ENCODE data around the gene DCTN4. TPM values are rescaled to one million over a fixed set of nuclear protein-coding genes. Genes with fewer than 3 reads are reported as not detected.

Gene DCTN4
- total RNA-seq, 4 donors from 2014 or later: 41.7 to 75.9 (median 54.1) TPM

DNA sequence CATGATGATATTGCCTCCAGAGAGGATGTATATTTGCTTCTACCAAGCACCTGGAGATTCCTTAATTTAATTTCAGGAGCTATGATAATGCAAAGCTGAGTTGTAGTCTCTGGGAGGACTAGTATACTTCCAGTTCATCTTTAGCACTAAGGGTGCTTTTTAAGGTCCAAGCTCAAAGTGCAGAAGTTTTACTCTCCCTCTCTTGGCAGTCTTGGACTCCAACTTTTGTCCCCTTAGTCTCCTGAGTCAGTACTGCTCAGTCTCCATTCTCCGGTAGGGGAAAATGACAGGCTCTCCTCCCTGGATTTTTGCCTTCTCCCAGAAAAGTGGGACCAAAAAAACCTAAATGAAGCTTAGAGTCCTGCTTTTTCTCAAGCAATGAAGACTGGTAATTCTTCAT is 28.1 kb upstream of the DCTN4 start:
- no peak for DNase-seq
- H3K27ac ChIP-seq: peak overlapping the region in 1 of 4 donors; percentile 26
- H3K4me3 ChIP-seq: no peak overlapping the region
- peaks cover 0 to 77% (median 12%) of the 10 kb centered on the region in 4 donors for H3K4me1 ChIP-seq
- H3K27me3 ChIP-seq: no peaks in the 10 kb centered on the region
- TF ChIP-seq, protein P1, sequence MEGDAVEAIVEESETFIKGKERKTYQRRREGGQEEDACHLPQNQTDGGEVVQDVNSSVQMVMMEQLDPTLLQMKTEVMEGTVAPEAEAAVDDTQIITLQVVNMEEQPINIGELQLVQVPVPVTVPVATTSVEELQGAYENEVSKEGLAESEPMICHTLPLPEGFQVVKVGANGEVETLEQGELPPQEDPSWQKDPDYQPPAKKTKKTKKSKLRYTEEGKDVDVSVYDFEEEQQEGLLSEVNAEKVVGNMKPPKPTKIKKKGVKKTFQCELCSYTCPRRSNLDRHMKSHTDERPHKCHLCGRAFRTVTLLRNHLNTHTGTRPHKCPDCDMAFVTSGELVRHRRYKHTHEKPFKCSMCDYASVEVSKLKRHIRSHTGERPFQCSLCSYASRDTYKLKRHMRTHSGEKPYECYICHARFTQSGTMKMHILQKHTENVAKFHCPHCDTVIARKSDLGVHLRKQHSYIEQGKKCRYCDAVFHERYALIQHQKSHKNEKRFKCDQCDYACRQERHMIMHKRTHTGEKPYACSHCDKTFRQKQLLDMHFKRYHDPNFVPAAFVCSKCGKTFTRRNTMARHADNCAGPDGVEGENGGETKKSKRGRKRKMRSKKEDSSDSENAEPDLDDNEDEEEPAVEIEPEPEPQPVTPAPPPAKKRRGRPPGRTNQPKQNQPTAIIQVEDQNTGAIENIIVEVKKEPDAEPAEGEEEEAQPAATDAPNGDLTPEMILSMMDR (IDR thresholded peaks at IDR 0.05): peak in 2 of 6 experiments; percentile 9 to 27
- TF ChIP-seq POLR2A (IDR thresholded peaks at IDR 0.05): no peak
- no peaks in the 10 kb centered on the region for H3K9me3 ChIP-seq
- H3K36me3 ChIP-seq: no peaks in the 10 kb centered on the region

GRCh38 chr5:150785950-150786349 is 27.1 kb upstream of the DCTN4 start:
- H3K9me3 ChIP-seq: no peaks in the 10 kb centered on the region
- H3K4me1 ChIP-seq: peaks cover 0 to 87% (median 15%) of the 10 kb centered on the region in 4 donors
- H3K36me3 ChIP-seq: no peaks in the 10 kb centered on the region
- no peak overlapping the region for H3K4me3 ChIP-seq
- no peak for DNase-seq
- no peaks in the 10 kb centered on the region for H3K27me3 ChIP-seq
- H3K27ac ChIP-seq: no peak overlapping the region
- TF ChIP-seq, protein P1 (IDR thresholded peaks at IDR 0.05): no peak
- TF ChIP-seq POLR2A (IDR thresholded peaks at IDR 0.05): no peak

DNA sequence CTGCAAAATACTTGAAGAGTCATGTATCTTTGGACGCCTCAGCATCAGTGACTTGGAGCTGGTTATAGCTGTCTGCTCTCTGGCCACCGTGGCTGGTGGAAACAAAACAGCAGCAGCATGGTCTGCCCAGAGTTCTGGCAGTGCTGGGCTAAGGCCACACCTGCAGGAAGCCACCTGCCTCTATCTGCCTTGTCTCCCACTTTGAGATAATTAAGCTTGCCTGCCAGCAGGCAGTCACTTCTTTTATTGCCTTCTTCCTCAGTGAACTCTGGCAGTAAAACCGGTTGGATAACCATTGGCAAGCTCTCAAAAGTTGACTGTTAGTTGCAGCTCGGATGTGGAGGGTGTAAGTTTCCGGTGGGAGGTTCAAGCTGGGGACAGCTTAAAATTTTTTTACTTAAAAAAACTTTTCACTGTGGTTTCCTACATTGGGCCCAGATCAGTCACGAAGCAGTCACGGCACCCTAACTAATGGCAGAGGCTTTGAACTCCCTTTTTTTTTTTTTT is 24.7 kb upstream of the DCTN4 start:
- Histone ChIP-seq H3K27me3 (no peaks in the 10 kb centered on the region), H3K4me3 (peak overlapping the region in 2 of 4 donors; percentile 23 to 25), H3K9me3 (no peaks in the 10 kb centered on the region), H3K36me3 (no peaks in the 10 kb centered on the region), H3K4me1 (peaks cover 0 to 85% (median 21%) of the 10 kb centered on the region in 4 donors), H3K27ac (peak overlapping the region; percentile 78 to 95 (median 88))
- TF ChIP-seq, protein P1 (IDR thresholded peaks at IDR 0.05): no peak
- TF ChIP-seq POLR2A (IDR thresholded peaks at IDR 0.05): peak in 1 of 2 donors; percentile 61
- peak; percentile 47 to 85 (median 72) for DNase-seq

GRCh38 chr5:150782850-150783249 is 24.0 kb upstream of the DCTN4 start:
- Histone ChIP-seq H3K4me1 (peaks cover 0 to 79% (median 21%) of the 10 kb centered on the region in 4 donors), H3K27me3 (no peaks in the 10 kb centered on the region), H3K36me3 (no peaks in the 10 kb centered on the region), H3K9me3 (no peaks in the 10 kb centered on the region), H3K27ac (peak overlapping the region; percentile 78 to 95 (median 88)), H3K4me3 (peak overlapping the region in 1 of 4 donors; percentile 15)
- TF ChIP-seq, protein P1 (IDR thresholded peaks at IDR 0.05): no peak
- DNase-seq: no peak

DNA sequence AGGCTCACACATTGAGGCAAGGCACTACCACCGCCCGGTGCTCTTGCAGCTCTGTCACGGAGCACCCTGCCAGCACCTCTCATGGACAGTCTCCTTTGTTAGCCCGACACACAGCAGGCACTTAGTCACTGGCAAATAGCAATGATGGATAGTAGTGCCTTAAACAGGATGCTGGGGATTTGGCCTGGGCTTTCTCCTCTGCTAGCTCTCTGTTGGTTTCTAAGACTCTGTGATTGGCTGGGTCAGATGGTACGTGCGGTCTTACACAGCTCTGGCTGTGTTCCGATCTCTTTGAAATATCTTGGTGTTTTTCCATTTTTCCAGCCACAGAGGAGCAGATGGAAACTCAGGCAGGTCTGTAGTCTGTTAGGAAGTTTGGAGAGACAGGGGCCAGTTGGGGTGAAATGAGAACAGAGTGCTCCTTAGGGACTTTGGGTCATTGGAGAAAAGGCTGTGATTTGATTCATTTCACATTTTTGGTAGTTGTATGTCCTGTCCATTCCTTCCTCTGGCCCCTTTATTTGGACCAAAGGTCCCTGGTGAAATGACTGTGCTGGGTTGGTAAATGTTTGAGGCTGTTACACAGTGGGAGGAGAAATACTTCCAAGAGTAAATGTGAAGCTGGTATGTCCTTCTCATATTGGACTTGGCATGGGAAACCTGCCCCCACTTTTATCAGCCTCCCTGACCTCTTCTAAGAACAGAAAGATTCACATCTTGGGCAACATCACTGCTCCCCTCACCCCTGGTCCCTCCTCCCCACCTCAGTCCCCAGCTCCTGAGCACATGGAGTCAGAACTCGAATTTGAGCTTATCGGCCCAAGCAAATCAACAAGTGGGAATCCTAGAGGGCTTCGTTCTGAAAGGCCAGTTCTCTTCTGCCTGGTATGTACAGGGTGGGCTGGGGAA is 23.1 kb upstream of the DCTN4 start:
- no peaks in the 10 kb centered on the region for H3K9me3 ChIP-seq
- no peaks in the 10 kb centered on the region for H3K36me3 ChIP-seq
- H3K4me1 ChIP-seq: peaks cover 0 to 70% (median 21%) of the 10 kb centered on the region in 4 donors
- peak overlapping the region; percentile 78 to 95 (median 88) for H3K27ac ChIP-seq
- DNase-seq: peak in 1 of 3 donors; percentile 68
- H3K4me3 ChIP-seq: peak overlapping the region in 2 of 4 donors; percentile 79 to 89
- H3K27me3 ChIP-seq: no peaks in the 10 kb centered on the region
- TF ChIP-seq, protein P1 (IDR thresholded peaks at IDR 0.05): peak in 1 of 6 experiments; percentile 5
- peak in 1 of 2 donors; percentile 10 for TF ChIP-seq POLR2A (IDR thresholded peaks at IDR 0.05)

All from Peyer's patch (tissue), 4 donors.